SK-N-SH (cell line): ENCODE data around the gene ICA1. TPM values are rescaled to one million over a fixed set of nuclear protein-coding genes. Genes with fewer than 3 reads are reported as not detected.

Experiments used
- CTCF ChIA-PET: fragments of 300-600, 350-600 bp; formaldehyde crosslinking; extraction: SDS; loops from one replicate; lab custom pipeline; 2021; lab: Yijun Ruan, JAX
- POLR2A ChIA-PET: fragments of 350-600 bp; sonication (Branson Sonifier 250); formaldehyde crosslinking; extraction: SDS; loops from one replicate; lab custom pipeline; 2020; ENCODE audit warnings: antibody characterized with exemption, inconsistent platforms; lab: Yijun Ruan, JAX
- DNase-seq: peaks from one replicate; pipeline ENCODE4 v3.0.0; 2012
- H2AFZ ChIP-seq: fragments of 200-600 bp; sonication (generic); 2 replicates; pipeline ENCODE4 v1.8.1; 2016; ENCODE audit warnings: antibody characterized with exemption, mild to moderate bottlenecking, low read depth
- H3F3A ChIP-seq: fragments of 200-600 bp; sonication (generic); replicated peaks from 2 replicates; pipeline ENCODE3; 2016; ENCODE audit warnings: antibody characterized with exemption, mild to moderate bottlenecking; ENCODE audit not compliant: insufficient read depth
- H3K27ac ChIP-seq, 2 experiments: fragments of 200-500 bp in 1 of 2; fragments of 200-600 bp in 1 of 2; sonication (Bioruptor generic) in 1 of 2; sonication (generic), shearing (Covaris generic) in 1 of 2; 2 replicates each; pipeline versions ENCODE4 v1.5.1 to v1.6.1; 2014 to 2016; ENCODE audit warnings: low read depth in 2 of 2, inconsistent platforms in 1 of 2, low read length in 1 of 2, mild to moderate bottlenecking in 1 of 2, mixed read lengths in 1 of 2
- H3K27me3 ChIP-seq: fragments of 200-600 bp; sonication (generic), shearing (Covaris generic); 2 replicates; pipeline ENCODE4 v1.6.1; 2016; ENCODE audit warnings: mixed run types; ENCODE audit not compliant: insufficient read depth
- H3K36me3 ChIP-seq, 2 experiments: fragments of 200-500 bp in 1 of 2; fragments of 200-600 bp in 1 of 2; sonication (Bioruptor generic) in 1 of 2; sonication (generic) in 1 of 2; replicated peaks in 1 of 2; 2 replicates each; pipeline versions ENCODE3 to v1.5.1; 2014 to 2016; ENCODE audit warnings: low read length in 1 of 2, mild to moderate bottlenecking in 1 of 2; ENCODE audit not compliant: insufficient read depth in 2 of 2, control insufficient read depth in 1 of 2
- H3K4me1 ChIP-seq, 2 experiments: fragments of 200-500 bp in 1 of 2; fragments of 200-600 bp in 1 of 2; sonication (Bioruptor generic) in 1 of 2; sonication (generic), shearing (Covaris generic) in 1 of 2; 2 replicates each; pipeline versions ENCODE4 v1.5.1 to v1.6.1; 2014 to 2016; ENCODE audit warnings: low read depth in 1 of 2, low read length in 1 of 2, mixed run types in 1 of 2; ENCODE audit not compliant: insufficient read depth in 2 of 2, control insufficient read depth in 1 of 2
- H3K4me2 ChIP-seq: fragments of 200-600 bp; sonication (generic), shearing (Covaris generic); 2 replicates; pipeline ENCODE4 v1.6.1; 2017; ENCODE audit warnings: mixed run types
- H3K4me3 ChIP-seq, 2 experiments: fragments of 200-500 bp in 1 of 2; fragments of 200-600 bp in 1 of 2; sonication (Bioruptor generic) in 1 of 2; sonication (generic), shearing (Covaris generic) in 1 of 2; 2 replicates each; pipeline versions ENCODE4 v1.5.1 to v1.8.1; 2014 to 2016; ENCODE audit warnings: low read depth in 2 of 2, inconsistent platforms in 1 of 2, low read length in 1 of 2, mild to moderate bottlenecking in 1 of 2, mixed read lengths in 1 of 2, moderate library complexity in 1 of 2
- H3K79me2 ChIP-seq: fragments of 200-600 bp; sonication (generic); 2 replicates; pipeline ENCODE4 v1.8.1; 2017; ENCODE audit warnings: mild to moderate bottlenecking; ENCODE audit not compliant: insufficient read depth
- H3K9ac ChIP-seq: fragments of 200-600 bp; sonication (generic); 2 replicates; pipeline ENCODE4 v1.6.1; 2017; ENCODE audit warnings: mixed run types
- H3K9me2 ChIP-seq: fragments of 200-600 bp; sonication (generic); 2 replicates; pipeline ENCODE4 v1.6.1; 2017; ENCODE audit warnings: mixed run types
- H3K9me3 ChIP-seq: fragments of 200-600 bp; sonication (generic); 2 replicates; pipeline ENCODE4 v1.6.1; 2017; ENCODE audit warnings: mixed run types, mild to moderate bottlenecking, moderate library complexity
- H4K20me1 ChIP-seq: fragments of 200-600 bp; sonication (generic); 2 replicates; pipeline ENCODE4 v1.6.1; 2017; ENCODE audit warnings: mild to moderate bottlenecking, mixed run types; ENCODE audit not compliant: insufficient read depth
- EP300 ChIP-seq, 2 experiments: IDR thresholded peaks; 2 replicates each; pipeline versions ENCODE4 v1.4.0 to v1.6.1; 2012; ENCODE audit warnings: borderline replicate concordance in 1 of 2, low read depth in 1 of 2, low read length in 1 of 2
- FOXJ3 ChIP-seq: sonication (generic); formaldehyde crosslinking; IDR thresholded peaks from 2 replicates; pipeline ENCODE4 v1.5.1; 2020; ENCODE audit warnings: mild to moderate bottlenecking, missing genetic modification reagents
- FOXM1 ChIP-seq: IDR thresholded peaks from 2 replicates; pipeline ENCODE4 v1.4.0; 2012; ENCODE audit warnings: low read depth, mild to moderate bottlenecking
- GABPA ChIP-seq: IDR thresholded peaks from 2 replicates; pipeline ENCODE4 v1.4.0; 2012; ENCODE audit warnings: low read depth, mild to moderate bottlenecking
- GATA2 ChIP-seq: sonication (generic); formaldehyde crosslinking; IDR thresholded peaks from 2 replicates; pipeline ENCODE4 v1.5.0; 2020; ENCODE audit warnings: mild to moderate bottlenecking, missing genetic modification reagents
- JUND ChIP-seq: IDR thresholded peaks from 2 replicates; pipeline ENCODE4 v1.4.0; 2012
- NRF1 ChIP-seq: IDR thresholded peaks from 2 replicates; pipeline ENCODE4 v1.6.1; 2012; ENCODE audit warnings: low read depth, mild to moderate bottlenecking, low read length
- RCOR1 ChIP-seq: fragments of 150-350 bp; IDR thresholded peaks from 2 replicates; pipeline ENCODE4 v1.6.1; 2017; ENCODE audit warnings: antibody characterized with exemption, low read length
- RFX5 ChIP-seq: IDR thresholded peaks from 2 replicates; pipeline ENCODE4 v1.6.1; 2012; ENCODE audit warnings: mild to moderate bottlenecking, improper control_type of control experiment, low read length
- TAF1 ChIP-seq: IDR thresholded peaks from 2 replicates; pipeline ENCODE4 v1.6.1; 2012; ENCODE audit warnings: low read depth, mild to moderate bottlenecking, low read length, moderate library complexity, borderline replicate concordance
- TCF12 ChIP-seq: IDR thresholded peaks from 2 replicates; pipeline ENCODE4 v1.4.0; 2012
- WGBS: methylation state at CpG from one replicate; pipeline ENCODE4 v1.1.6; 2017; ENCODE audit warnings: low lambda C conversion rate; 5-methylcytosine and 5-hydroxymethylcytosine counted together
- polyA plus RNA-seq, 3 experiments: library from polyadenylated mRNA; depleted of rRNA; stranded (reverse); fragments of >200 nt; gene quantifications; 2 replicates each; pipeline ENCODE4 v1.2.3, GENCODE V29; 2012
- TF ChIP-seq, protein P1 (sequence below): IDR thresholded peaks from 2 replicates; pipeline ENCODE4 v1.4.0; 2012; ENCODE audit warnings: low read depth, borderline replicate concordance
- TF ChIP-seq, protein P2 (sequence below): IDR thresholded peaks from 2 replicates; pipeline ENCODE4 v1.6.1; 2012; ENCODE audit warnings: mild to moderate bottlenecking, low read depth, low read length, moderate library complexity

Gene ICA1
- polyA plus RNA-seq, 1 of the 3 experiments (the other 2 are of a cell fraction), result 2.4 TPM

DNA sequence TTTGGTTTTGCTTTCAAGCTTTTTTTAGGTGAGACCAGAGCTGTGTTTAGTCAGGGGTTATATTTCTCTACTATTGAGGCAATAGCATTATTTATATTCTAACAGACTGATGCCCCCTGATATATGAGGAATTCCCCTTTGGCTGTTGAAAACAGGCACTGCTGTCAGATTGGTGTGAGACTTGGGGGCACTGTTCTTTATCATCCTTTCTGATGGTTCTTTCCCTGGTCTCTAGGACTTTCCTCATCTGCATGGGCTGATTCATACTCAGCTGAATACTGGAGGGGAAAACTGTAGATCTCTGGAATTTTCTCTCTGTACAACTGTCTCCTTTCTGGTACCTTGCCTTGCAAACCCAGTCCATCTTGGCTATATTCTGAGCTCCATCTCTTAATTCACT, 10.0 kb upstream of the ICA1 start:
- H3K9ac ChIP-seq, result no peak overlapping the region
- peak overlapping the region in 1 of 2 experiments; percentile 78; a peak in 2 of 4 replicates for H3K27ac ChIP-seq
- H3K79me2 ChIP-seq, result no peaks in the 10 kb centered on the region
- no peak overlapping the region for H3K4me2 ChIP-seq
- H3K9me2 ChIP-seq, result no peaks in the 10 kb centered on the region
- no peaks in the 10 kb centered on the region for H3K27me3 ChIP-seq
- H4K20me1 ChIP-seq, result no peaks in the 10 kb centered on the region
- ChIA-PET POLR2A (interaction anchor here (1.4 to 2.4 kb wide), 2 partner anchors 9 to 11 kb away, joined by 6 to 10 read pairs; partner anchors contain the start of gene ICA1), CTCF (interaction anchor here (0.7 to 1.4 kb wide), 5 partner anchors 11 to 24 kb away, joined by 3 read pairs; no protein-coding TSS in a partner anchor)
- H3K4me1 ChIP-seq, result peaks cover 0 to 7% of the 10 kb centered on the region in 2 experiments; a peak in 2 of 4 replicates
- no peak overlapping the region for H2AFZ ChIP-seq
- H3K4me3 ChIP-seq, result no peak overlapping the region
- DNase-seq, result no peak
- H3F3A ChIP-seq, result no peaks in the 10 kb centered on the region
- no peaks in the 10 kb centered on the region for H3K9me3 ChIP-seq
- no peaks in the 10 kb centered on the region for H3K36me3 ChIP-seq
- TF ChIP-seq TAF1 (no peak), FOXJ3 (CRISPR knock-in tag) (no peak), JUND (no peak), FOXM1 (no peak), TCF12 (no peak), RFX5 (no peak), GATA2 (CRISPR knock-in tag) (no peak), GABPA (no peak), NRF1 (no peak)
- TF ChIP-seq, protein P1, sequence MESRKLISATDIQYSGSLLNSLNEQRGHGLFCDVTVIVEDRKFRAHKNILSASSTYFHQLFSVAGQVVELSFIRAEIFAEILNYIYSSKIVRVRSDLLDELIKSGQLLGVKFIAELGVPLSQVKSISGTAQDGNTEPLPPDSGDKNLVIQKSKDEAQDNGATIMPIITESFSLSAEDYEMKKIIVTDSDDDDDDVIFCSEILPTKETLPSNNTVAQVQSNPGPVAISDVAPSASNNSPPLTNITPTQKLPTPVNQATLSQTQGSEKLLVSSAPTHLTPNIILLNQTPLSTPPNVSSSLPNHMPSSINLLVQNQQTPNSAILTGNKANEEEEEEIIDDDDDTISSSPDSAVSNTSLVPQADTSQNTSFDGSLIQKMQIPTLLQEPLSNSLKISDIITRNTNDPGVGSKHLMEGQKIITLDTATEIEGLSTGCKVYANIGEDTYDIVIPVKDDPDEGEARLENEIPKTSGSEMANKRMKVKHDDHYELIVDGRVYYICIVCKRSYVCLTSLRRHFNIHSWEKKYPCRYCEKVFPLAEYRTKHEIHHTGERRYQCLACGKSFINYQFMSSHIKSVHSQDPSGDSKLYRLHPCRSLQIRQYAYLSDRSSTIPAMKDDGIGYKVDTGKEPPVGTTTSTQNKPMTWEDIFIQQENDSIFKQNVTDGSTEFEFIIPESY, result no peak

DNA sequence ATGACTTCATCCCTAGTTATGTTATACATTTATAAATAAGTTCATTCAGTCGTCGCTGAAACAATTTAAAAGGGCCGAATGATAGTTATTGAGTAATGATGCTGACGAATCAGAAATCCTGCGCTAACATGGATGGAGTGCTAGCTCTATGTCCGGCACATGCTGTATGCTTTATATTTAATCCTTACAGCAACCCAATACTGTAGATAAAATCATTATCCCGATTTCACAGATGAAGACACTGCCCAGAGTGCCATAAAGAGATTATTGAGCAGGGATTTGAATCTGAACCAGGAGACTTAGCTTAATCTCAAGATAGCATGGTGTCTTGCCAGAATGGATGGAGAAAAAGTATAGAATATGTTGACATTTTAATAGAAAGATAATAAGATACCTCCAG, 1.1 kb upstream of the ICA1 start:
- Histone ChIP-seq H3K36me3 (peaks cover 0 to 16% of the 10 kb centered on the region in 2 experiments), H3K9me2 (no peaks in the 10 kb centered on the region), H3K4me2 (no peak overlapping the region), H3K4me3 (peak overlapping the region in 1 of 2 experiments; percentile 71; a peak in 2 of 4 replicates), H3K79me2 (no peaks in the 10 kb centered on the region), H4K20me1 (no peaks in the 10 kb centered on the region), H3F3A (no peaks in the 10 kb centered on the region), H3K4me1 (peaks cover 0 to 16% of the 10 kb centered on the region in 2 experiments; a peak in 2 of 4 replicates), H3K27me3 (peaks cover 14% of the 10 kb centered on the region; the same call in 1 of the 2 replicates), H2AFZ (no peak overlapping the region), H3K9me3 (no peaks in the 10 kb centered on the region), H3K9ac (no peak overlapping the region), H3K27ac (peak overlapping the region in 1 of 2 experiments; percentile 100; a peak in 2 of 4 replicates)
- ChIA-PET CTCF (interaction anchor here (0.9 to 4.3 kb wide), 13 partner anchors 11 to 103 kb away, joined by 3 to 26 read pairs (median 4); no protein-coding TSS in a partner anchor), POLR2A (interaction anchor here (0.7 to 7.8 kb wide), 12 partner anchors 8 to 622 kb away, joined by 3 to 229 read pairs (median 7); no protein-coding TSS in a partner anchor)
- TF ChIP-seq GATA2 (CRISPR knock-in tag) (peak; percentile 80), RCOR1 (peak; percentile 43; the same call in 1 of the 2 replicates), EP300 (IDR thresholded peaks at IDR 0.05; ENCODE audit: borderline replicate concordance in 1 of 2, low read depth in 1 of 2, low read length in 1 of 2) (peak in 1 of 2 experiments; percentile 64; a peak in 1 of 4 replicates)
- TF ChIP-seq, protein P2, sequence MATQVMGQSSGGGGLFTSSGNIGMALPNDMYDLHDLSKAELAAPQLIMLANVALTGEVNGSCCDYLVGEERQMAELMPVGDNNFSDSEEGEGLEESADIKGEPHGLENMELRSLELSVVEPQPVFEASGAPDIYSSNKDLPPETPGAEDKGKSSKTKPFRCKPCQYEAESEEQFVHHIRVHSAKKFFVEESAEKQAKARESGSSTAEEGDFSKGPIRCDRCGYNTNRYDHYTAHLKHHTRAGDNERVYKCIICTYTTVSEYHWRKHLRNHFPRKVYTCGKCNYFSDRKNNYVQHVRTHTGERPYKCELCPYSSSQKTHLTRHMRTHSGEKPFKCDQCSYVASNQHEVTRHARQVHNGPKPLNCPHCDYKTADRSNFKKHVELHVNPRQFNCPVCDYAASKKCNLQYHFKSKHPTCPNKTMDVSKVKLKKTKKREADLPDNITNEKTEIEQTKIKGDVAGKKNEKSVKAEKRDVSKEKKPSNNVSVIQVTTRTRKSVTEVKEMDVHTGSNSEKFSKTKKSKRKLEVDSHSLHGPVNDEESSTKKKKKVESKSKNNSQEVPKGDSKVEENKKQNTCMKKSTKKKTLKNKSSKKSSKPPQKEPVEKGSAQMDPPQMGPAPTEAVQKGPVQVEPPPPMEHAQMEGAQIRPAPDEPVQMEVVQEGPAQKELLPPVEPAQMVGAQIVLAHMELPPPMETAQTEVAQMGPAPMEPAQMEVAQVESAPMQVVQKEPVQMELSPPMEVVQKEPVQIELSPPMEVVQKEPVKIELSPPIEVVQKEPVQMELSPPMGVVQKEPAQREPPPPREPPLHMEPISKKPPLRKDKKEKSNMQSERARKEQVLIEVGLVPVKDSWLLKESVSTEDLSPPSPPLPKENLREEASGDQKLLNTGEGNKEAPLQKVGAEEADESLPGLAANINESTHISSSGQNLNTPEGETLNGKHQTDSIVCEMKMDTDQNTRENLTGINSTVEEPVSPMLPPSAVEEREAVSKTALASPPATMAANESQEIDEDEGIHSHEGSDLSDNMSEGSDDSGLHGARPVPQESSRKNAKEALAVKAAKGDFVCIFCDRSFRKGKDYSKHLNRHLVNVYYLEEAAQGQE, result no peak
- peak; percentile 51 for DNase-seq
- 63% methylated on average over 7 of the region's 7 CpGs for WGBS
